H9 (cell line): Measurements from ENCODE around the gene PELI2. TPM values are rescaled to one million over a fixed set of nuclear protein-coding genes. Genes with fewer than 3 reads are reported as not detected.

ENCODE experiments used
- DNase-seq: peaks from one replicate; pipeline ENCODE4 v3.0.0-alpha.2; 2017
- H2AFZ ChIP-seq: one replicate; pipeline ENCODE4 v1.6.1; 2013; ENCODE audit warnings: mild to moderate bottlenecking, low read length, control low read depth, moderate library complexity
- H2AK5ac ChIP-seq: 2 replicates; pipeline ENCODE4 v1.6.1; 2013; ENCODE audit warnings: low read length, control low read depth, mixed read lengths; ENCODE audit not compliant: insufficient read length
- H2BK120ac ChIP-seq: one replicate; pipeline ENCODE4 v1.6.1; 2013; ENCODE audit warnings: low read depth, mild to moderate bottlenecking, low read length, control low read depth, inconsistent platforms; ENCODE audit not compliant: poor library complexity, severe bottlenecking
- H2BK12ac ChIP-seq: 2 replicates; pipeline ENCODE4 v1.6.1; 2013; ENCODE audit warnings: low read length, control low read depth, mixed read lengths, low read depth; ENCODE audit not compliant: insufficient read length
- H2BK15ac ChIP-seq: 2 replicates; pipeline ENCODE4 v1.6.1; 2013; ENCODE audit warnings: low read depth, low read length, control low read depth
- H2BK20ac ChIP-seq: one replicate; pipeline ENCODE4 v1.6.1; 2013; ENCODE audit warnings: low read depth, mild to moderate bottlenecking, low read length, control low read depth, inconsistent platforms; ENCODE audit not compliant: poor library complexity, severe bottlenecking
- H2BK5ac ChIP-seq: 2 replicates; pipeline ENCODE4 v1.6.1; 2013; ENCODE audit warnings: low read length, control low read depth, mixed read lengths; ENCODE audit not compliant: insufficient read length
- H3K14ac ChIP-seq: 2 replicates; pipeline ENCODE4 v1.6.1; 2013; ENCODE audit warnings: low read length, control low read depth; ENCODE audit not compliant: insufficient read depth
- H3K18ac ChIP-seq: 2 replicates; pipeline ENCODE4 v1.6.1; 2013; ENCODE audit warnings: low read depth, mild to moderate bottlenecking, mixed read lengths, low read length, control low read depth; ENCODE audit not compliant: insufficient read length
- H3K23ac ChIP-seq: 2 replicates; pipeline ENCODE4 v1.6.1; 2013; ENCODE audit warnings: low read length, control low read depth, mixed read lengths, low read depth; ENCODE audit not compliant: insufficient read length
- H3K23me2 ChIP-seq: 2 replicates; pipeline ENCODE4 v1.6.1; 2013; ENCODE audit warnings: low read depth, mild to moderate bottlenecking, mixed read lengths, low read length, control low read depth; ENCODE audit not compliant: insufficient read length, poor library complexity, severe bottlenecking
- H3K27ac ChIP-seq: 2 replicates; pipeline ENCODE4 v1.5.1; 2013; ENCODE audit warnings: low read length, control low read depth, mixed read lengths, low read depth; ENCODE audit not compliant: insufficient read length
- H3K27me3 ChIP-seq: 2 replicates; pipeline ENCODE4 v1.6.1; 2013; ENCODE audit warnings: low read length, control low read depth, inconsistent platforms; ENCODE audit not compliant: insufficient read depth
- H3K4ac ChIP-seq: 2 replicates; pipeline ENCODE4 v1.6.1; 2013; ENCODE audit warnings: low read depth, mild to moderate bottlenecking, control low read depth, inconsistent platforms, low read length, moderate library complexity
- H3K4me1 ChIP-seq: 2 replicates; pipeline ENCODE4 v1.6.1; 2013; ENCODE audit warnings: low read length, control low read depth, inconsistent platforms; ENCODE audit not compliant: insufficient read depth
- H3K4me2 ChIP-seq: 2 replicates; pipeline ENCODE4 v1.6.1; 2013; ENCODE audit warnings: low read length, control low read depth, mixed read lengths; ENCODE audit not compliant: insufficient read length, insufficient read depth
- H3K56ac ChIP-seq: 2 replicates; pipeline ENCODE4 v1.6.1; 2013; ENCODE audit warnings: low read depth, mild to moderate bottlenecking, mixed read lengths, low read length, control low read depth; ENCODE audit not compliant: insufficient read length
- H3K79me1 ChIP-seq: 2 replicates; pipeline ENCODE4 v1.6.1; 2013; ENCODE audit warnings: low read depth, mild to moderate bottlenecking, moderate library complexity, low read length, control low read depth, inconsistent platforms; ENCODE audit not compliant: insufficient read depth, poor library complexity, severe bottlenecking
- H3K79me2 ChIP-seq: 2 replicates; pipeline ENCODE4 v1.6.1; 2013; ENCODE audit warnings: low read length, control low read depth, inconsistent platforms; ENCODE audit not compliant: insufficient read depth
- H3K9ac ChIP-seq: 2 replicates; pipeline ENCODE4 v1.6.1; 2013; ENCODE audit warnings: low read length, control low read depth, mixed read lengths; ENCODE audit not compliant: insufficient read length; ENCODE audit errors: extremely low read depth
- H3K9me3 ChIP-seq: one replicate; pipeline ENCODE4 v1.6.1; 2013; ENCODE audit warnings: low read depth, low read length, inconsistent platforms; ENCODE audit not compliant: control insufficient read depth
- H3T11ph ChIP-seq: one replicate; pipeline ENCODE4 v1.6.1; 2013; ENCODE audit warnings: mild to moderate bottlenecking, low read length, control low read depth, inconsistent platforms
- H4K20me1 ChIP-seq: one replicate; pipeline ENCODE4 v1.6.1; 2013; ENCODE audit not compliant: control insufficient read depth, insufficient read length, insufficient read depth
- H4K5ac ChIP-seq: 2 replicates; pipeline ENCODE4 v1.6.1; 2013; ENCODE audit warnings: low read depth, mild to moderate bottlenecking, mixed read lengths, low read length, control low read depth; ENCODE audit not compliant: insufficient read length
- H4K8ac ChIP-seq: replicated peaks from 2 replicates; pipeline ENCODE4 v1.6.1; 2013; ENCODE audit warnings: low read length, control low read depth, mixed read lengths, low read depth; ENCODE audit not compliant: insufficient read length
- H4K91ac ChIP-seq: 2 replicates; pipeline ENCODE4 v1.6.1; 2013; ENCODE audit warnings: low read depth, mild to moderate bottlenecking, moderate library complexity, mixed read lengths, low read length, control low read depth; ENCODE audit not compliant: insufficient read length
- H3K27ac Mint-ChIP-seq, 3 experiments: 2 replicates in 2 of 3; 3 replicates in 1 of 3; pipeline ENCODE4 v1.8.0; 2020 to 2021; ENCODE audit warnings: mixed read lengths in 3 of 3, mild to moderate bottlenecking in 1 of 3, moderate library complexity in 1 of 3
- H3K27me3 Mint-ChIP-seq: 2 replicates; pipeline ENCODE4 v1.8.0; 2021; ENCODE audit warnings: low read depth, mild to moderate bottlenecking, moderate library complexity, mixed read lengths
- H3K36me3 Mint-ChIP-seq, 3 experiments: 2 replicates in 2 of 3; 3 replicates in 1 of 3; pipeline ENCODE4 v1.8.0; 2020 to 2021; ENCODE audit warnings: low read depth in 3 of 3, mixed read lengths in 3 of 3; ENCODE audit not compliant: insufficient read depth in 1 of 3
- H3K4me1 Mint-ChIP-seq, 2 experiments: 2 replicates each; pipeline ENCODE4 v1.8.0; 2020; ENCODE audit warnings: mixed read lengths in 2 of 2
- H3K4me3 Mint-ChIP-seq, 2 experiments: 2 replicates in 1 of 2; 3 replicates in 1 of 2; pipeline ENCODE4 v1.8.0; 2020 to 2021; ENCODE audit warnings: mild to moderate bottlenecking in 2 of 2, mixed read lengths in 2 of 2, moderate library complexity in 1 of 2
- H3K9me3 Mint-ChIP-seq, 2 experiments: 2 replicates in 1 of 2; 3 replicates in 1 of 2; pipeline ENCODE4 v1.8.0; 2020; ENCODE audit warnings: mild to moderate bottlenecking in 2 of 2, mixed read lengths in 2 of 2, moderate library complexity in 1 of 2
- CTCF ChIP-seq: fragments of 200-600 bp; sonication (generic); conservative IDR thresholded peaks from 3 replicates; pipeline ENCODE4 v1.8.0; 2021; ENCODE audit warnings: antibody characterized with exemption, mild to moderate bottlenecking
- WGBS: extraction: QIAGEN DNeasy Blood & Tissue Kit; methylation state at CpG from one replicate; pipeline ENCODE4 v1.1.7; 2013; ENCODE audit warnings: missing lambda C conversion rate, low lambda C conversion rate, mixed read lengths; ENCODE audit not compliant: insufficient read length; ENCODE audit errors: extremely low coverage; 5-methylcytosine and 5-hydroxymethylcytosine counted together
- total RNA-seq: library from RNA; stranded (reverse); gene quantifications from 2 replicates; pipeline ENCODE4 v1.2.1, GENCODE V29; 2021

PELI2 gene
- total RNA-seq, 1 experiment from 2014 or later = 18.0 TPM

- Histone ChIP-seq H3K27ac (no peak overlapping the region), H3K18ac (no peak overlapping the region), H3T11ph (no peak overlapping the region), H2AK5ac (no peak overlapping the region), H4K91ac (no peak overlapping the region), H3K14ac (no peak overlapping the region), H3K23ac (no peak overlapping the region), H3K56ac (no peak overlapping the region), H3K9ac (no peak overlapping the region), H2BK5ac (no peak overlapping the region), H4K5ac (no peak overlapping the region), H3K4ac (no peak overlapping the region), H3K9me3 (no peaks in the 10 kb centered on the region), H2AFZ (no peak overlapping the region), H2BK20ac (no peak overlapping the region), H2BK12ac (no peak overlapping the region), H3K4me1 (peaks cover 2% of the 10 kb centered on the region; the same call in 1 of the 2 replicates), H4K8ac (no peak overlapping the region), H4K20me1 (no peaks in the 10 kb centered on the region), H3K79me2 (no peaks in the 10 kb centered on the region; the same call in 1 of the 2 replicates), H2BK15ac (no peak overlapping the region), H3K27me3 (no peaks in the 10 kb centered on the region), H2BK120ac (no peak overlapping the region), H3K4me2 (no peak overlapping the region), H3K23me2 (no peaks in the 10 kb centered on the region), H3K79me1 (peaks cover 5% of the 10 kb centered on the region)
- TF ChIP-seq CTCF = no peak
- Mint-ChIP-seq H3K27ac (peak overlapping the region in 2 of 3 experiments; percentile 48 to 50; a peak in 2 of 7 replicates), H3K36me3 (no peaks in the 10 kb centered on the region; a peak in 1 of 7 replicates), H3K9me3 (no peaks in the 10 kb centered on the region), H3K4me3 (peak overlapping the region in 1 of 2 experiments; percentile 24; a peak in 2 of 5 replicates), H3K4me1 (peaks cover 59 to 70% of the 10 kb centered on the region in 2 experiments), H3K27me3 (no peaks in the 10 kb centered on the region; the same call in 1 of the 2 replicates)
- no CpG with 5 or more reads among the region's 3 CpGs for WGBS
- no peak for DNase-seq
Observed at GRCh38 chr14:56129092-56129491, 10.9 kb downstream of the PELI2 start.
